D721Med (cell line): ENCODE measurements around the gene HDAC7.

Experiments used
- DNase-seq: peaks from one replicate; pipeline ENCODE4 v3.0.0; 2011; ENCODE audit warnings: low spot score; ENCODE audit not compliant: insufficient read length
- FAIRE-seq: peaks from 2 replicates; lab custom pipeline; 2011; peaks lifted over from hg19 to GRCh38; lab: Jason Lieb, UNC
- CTCF ChIP-seq: IDR thresholded peaks from 2 replicates; pipeline ENCODE4 v1.5.1; 2012; ENCODE audit warnings: mild to moderate bottlenecking, control low read depth; ENCODE audit not compliant: insufficient read depth; ENCODE audit errors: missing control alignments

The HDAC7 gene

DNA sequence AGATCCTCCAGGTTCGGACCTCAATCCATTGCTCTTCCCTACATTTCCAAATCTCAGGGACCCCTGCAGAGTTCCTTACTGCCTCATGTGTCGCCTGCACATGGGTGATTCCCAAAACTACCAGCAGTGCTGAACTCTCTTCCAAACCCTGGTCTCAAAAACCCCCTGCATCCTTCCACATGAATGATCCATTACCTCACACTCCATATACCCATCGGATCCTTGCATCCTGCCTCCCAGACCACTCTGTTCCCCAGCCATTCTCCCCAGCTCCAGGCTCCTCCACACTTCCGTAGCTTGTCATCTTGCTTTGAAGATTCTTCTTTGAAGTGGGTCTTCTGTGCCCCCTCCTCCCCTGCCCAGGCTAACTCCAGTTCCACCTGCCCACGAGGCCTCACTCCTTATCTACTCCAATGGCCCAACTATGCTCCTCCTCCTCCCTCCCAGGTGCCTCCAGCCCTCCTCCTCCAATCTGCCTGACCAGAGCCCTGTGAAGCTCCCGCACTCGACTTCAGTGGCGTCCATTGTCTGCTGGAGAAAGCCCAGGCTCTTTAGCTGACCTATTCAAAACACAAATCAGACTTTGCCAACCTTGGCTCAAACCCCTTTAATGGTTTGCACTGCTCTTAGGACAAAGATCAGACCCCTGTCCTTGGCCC is 74.8 kb downstream of the HDAC7 start:
- no peak for FAIRE-seq

DNA sequence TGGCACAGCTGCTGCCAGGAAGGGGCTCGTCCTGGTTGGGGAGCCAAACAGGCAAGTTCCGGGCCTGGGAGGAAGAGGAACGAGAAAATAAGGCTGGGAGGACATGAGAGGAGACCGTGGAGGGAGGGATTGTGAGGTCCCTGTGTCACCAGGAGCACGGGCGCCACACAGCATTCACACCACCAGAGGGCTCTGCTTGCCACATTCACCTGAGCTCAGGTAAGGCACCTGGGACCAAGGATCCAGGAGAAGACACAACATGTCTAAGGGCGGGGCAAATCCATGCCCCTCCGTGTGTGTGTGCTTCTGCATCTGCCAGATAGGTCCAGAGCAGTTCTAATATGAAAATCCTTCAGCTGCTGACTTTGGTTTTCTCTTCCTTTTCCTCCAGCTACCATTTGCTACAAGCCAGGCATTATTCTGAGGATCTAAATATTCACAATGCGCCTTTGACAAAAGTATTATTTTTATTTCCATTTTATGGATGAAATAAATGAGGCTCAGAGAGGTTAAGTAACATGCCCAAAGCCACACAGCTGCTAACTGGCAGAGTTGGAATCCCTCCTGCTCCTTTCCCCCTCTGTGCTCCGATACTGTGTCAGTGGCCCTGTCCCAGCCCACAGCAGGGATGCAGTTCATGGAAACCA is 75.6 kb downstream of the HDAC7 start:
- peak; percentile 38 for TF ChIP-seq CTCF
- FAIRE-seq (no peak), DNase-seq (no peak)

More for the DNA sequence above, 74.8 kb downstream of the HDAC7 start:
- no peak for TF ChIP-seq CTCF
- DNase-seq: no peak

- no peak for FAIRE-seq
- DNase-seq: no peak
- TF ChIP-seq CTCF: no peak
These were observed 76.3 kb downstream of the HDAC7 start for GRCh38 chr12:47743311-47743860.

DNA sequence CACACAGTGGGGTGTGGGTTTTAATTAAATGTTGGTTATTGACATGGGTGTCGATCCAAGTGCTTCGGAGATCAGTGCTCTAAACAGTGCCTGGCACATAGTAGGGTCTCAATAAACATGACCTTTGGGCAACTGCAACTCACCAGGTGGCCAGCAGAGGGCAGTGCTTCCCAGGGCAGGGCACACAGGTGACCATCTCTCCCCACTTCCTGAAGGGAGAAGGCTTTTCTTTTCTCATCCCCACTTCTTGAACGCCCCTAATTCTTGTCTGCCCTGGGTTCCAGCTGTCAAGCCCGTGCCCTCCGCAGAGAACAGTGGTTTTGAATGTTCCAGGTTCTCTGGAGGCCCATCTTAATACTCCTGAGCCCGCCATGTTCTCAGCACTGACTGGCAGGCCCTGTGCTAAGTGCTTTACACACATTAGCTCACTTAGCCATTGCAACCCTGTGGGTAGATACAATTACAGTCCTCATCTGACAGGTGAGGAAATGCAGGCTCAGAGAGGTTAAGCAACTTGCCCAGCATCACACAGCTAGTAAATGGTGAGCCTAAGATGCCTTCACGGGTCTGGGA is 77.4 kb downstream of the HDAC7 start:
- TF ChIP-seq CTCF: peak; percentile 91
- FAIRE-seq: no peak
- peak; percentile 60 for DNase-seq

GRCh38 chr12:47741340-47741703 is 78.4 kb downstream of the HDAC7 start:
- TF ChIP-seq CTCF: no peak
- FAIRE-seq (no peak), DNase-seq (no peak)

DNA sequence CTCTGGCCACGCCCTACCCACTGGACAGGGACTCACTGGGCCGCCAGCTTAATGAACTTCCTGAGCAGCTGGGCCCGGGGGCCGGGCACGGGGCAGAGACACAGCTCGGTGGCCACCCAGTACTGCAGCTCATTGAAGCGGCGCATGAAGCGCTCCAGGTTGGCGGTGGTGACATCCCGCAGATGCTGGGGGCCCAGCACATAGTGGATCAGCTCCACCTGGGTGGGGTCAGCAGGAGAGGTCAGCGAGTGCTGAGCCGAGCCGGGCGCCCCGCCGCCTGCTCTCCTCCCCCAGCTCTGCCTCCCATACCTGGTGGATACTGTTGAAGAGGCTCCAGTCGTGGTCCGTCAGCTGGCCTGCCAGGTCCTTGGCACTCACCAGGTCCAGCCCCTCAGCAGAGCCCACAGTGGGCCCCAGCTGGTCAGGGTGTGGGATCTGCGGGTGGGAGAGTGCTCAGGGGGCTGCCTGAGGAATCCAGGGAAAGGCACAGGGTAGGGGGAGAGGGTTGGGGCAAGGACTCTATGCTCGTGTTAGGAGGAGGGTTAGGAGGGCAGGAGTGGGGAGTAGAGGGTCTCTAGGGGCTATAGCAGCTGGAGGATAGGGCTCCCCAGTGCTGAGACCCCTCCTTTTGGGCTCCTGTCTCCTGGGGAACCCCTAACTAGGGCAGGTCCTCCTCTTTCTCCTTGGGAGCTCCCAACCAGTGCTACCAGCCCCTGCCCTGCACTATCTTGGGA is 78.9 kb downstream of the HDAC7 start:
- no peak for TF ChIP-seq CTCF
- FAIRE-seq (no peak), DNase-seq (no peak)
